A549 (cell line): ENCODE results near the gene BATF. TPM values are rescaled to one million over a fixed set of nuclear protein-coding genes. Genes with fewer than 3 reads are reported as not detected.

ENCODE experiments used
- ATAC-seq, 2 experiments: fragments of 200-7000 bp in 1 of 2; fragments of >200 bp in 1 of 2; cut with Nextera tagmentation in 1 of 2; cut with Tn5 transposase in 1 of 2; 3 replicates each; pipeline versions ENCODE4 v1.8.0 to v1.9.1; 2018 to 2020; ENCODE audit warnings: mild to moderate bottlenecking in 1 of 2, moderate library complexity in 1 of 2
- CTCF ChIA-PET: fragments of 300-600 bp; sonication (Branson Sonifier 250); formaldehyde crosslinking; extraction: SDS; loops from one replicate; lab custom pipeline; 2021; ENCODE audit warnings: antibody characterized with exemption, inconsistent platforms; lab: Yijun Ruan, JAX
- POLR2A ChIA-PET: fragments of 350-600 bp; formaldehyde crosslinking; extraction: SDS; loops from one replicate; lab custom pipeline; 2021; ENCODE audit warnings: antibody characterized with exemption, inconsistent platforms; lab: Yijun Ruan, JAX
- DNase-seq, 2 experiments: peaks; one replicate each; pipeline versions ENCODE4 v3.0.0 to v3.0.0-alpha.2; 2011 to 2016; ENCODE audit warnings: low read depth in 1 of 2, low spot score in 1 of 2
- FAIRE-seq: peaks from 2 replicates; lab custom pipeline; 2011; peaks lifted over from hg19 to GRCh38; lab: Jason Lieb, UNC
- H3K27ac ChIP-seq, 2 experiments: fragments of >200 bp; sonication (Bioruptor Twin); formaldehyde crosslinking; 3 replicates each; pipeline ENCODE4 v1.5.1; 2016 to 2017
- H3K4me1 ChIP-seq: fragments of >200 bp; sonication (Bioruptor Twin); formaldehyde crosslinking; 3 replicates; pipeline ENCODE4 v1.6.1; 2016
- H3K4me2 ChIP-seq: fragments of >200 bp; sonication (Bioruptor Twin); formaldehyde crosslinking; 3 replicates; pipeline ENCODE4 v1.6.1; 2016
- H3K4me3 ChIP-seq: fragments of >200 bp; sonication (Bioruptor Twin); formaldehyde crosslinking; 3 replicates; pipeline ENCODE4 v1.5.1; 2016
- H3K9me3 ChIP-seq: fragments of >200 bp; sonication (Bioruptor Twin); formaldehyde crosslinking; 3 replicates; pipeline ENCODE4 v1.6.1; 2016
- CBX2 ChIP-seq: fragments of 200-600 bp; sonication (generic); IDR thresholded peaks from 2 replicates; pipeline ENCODE4 v1.6.1; 2016; ENCODE audit warnings: low read depth, mild to moderate bottlenecking, borderline replicate concordance
- CBX8 ChIP-seq: fragments of 200-600 bp; sonication (generic); IDR thresholded peaks from 2 replicates; pipeline ENCODE4 v1.6.1; 2016
- CHD2 ChIP-seq: fragments of 150-350 bp; IDR thresholded peaks from 2 replicates; pipeline ENCODE4 v1.6.1; 2014; ENCODE audit warnings: low read length; ENCODE audit not compliant: partially characterized antibody
- CHD4 ChIP-seq: fragments of 200-600 bp; sonication (generic); IDR thresholded peaks from 2 replicates; pipeline ENCODE4 v1.6.1; 2016; ENCODE audit warnings: antibody characterized with exemption, mild to moderate bottlenecking, borderline replicate concordance
- CTCF ChIP-seq: fragments of >200 bp; sonication (Bioruptor Twin); formaldehyde crosslinking; IDR thresholded peaks from 3 replicates; pipeline ENCODE4 v1.5.1; 2016
- E2F6 ChIP-seq: IDR thresholded peaks from 2 replicates; pipeline ENCODE4 v1.6.1; 2012; ENCODE audit warnings: low read depth, borderline replicate concordance
- GATA3 ChIP-seq: IDR thresholded peaks from 2 replicates; pipeline ENCODE4 v1.6.1; 2012; ENCODE audit warnings: borderline replicate concordance
- JUNB ChIP-seq: fragments of >200 bp; sonication (Bioruptor Twin); formaldehyde crosslinking; IDR thresholded peaks from 2 replicates; pipeline ENCODE4 v1.6.1; 2016
- KDM1A ChIP-seq: fragments of 200-600 bp; sonication (generic); IDR thresholded peaks from 2 replicates; pipeline ENCODE4 v1.6.1; 2016; ENCODE audit warnings: low read depth, mild to moderate bottlenecking
- MAFK ChIP-seq: fragments of 450-650 bp; IDR thresholded peaks from 2 replicates; pipeline ENCODE4 v1.6.1; 2014; ENCODE audit not compliant: partially characterized antibody
- MAX ChIP-seq: IDR thresholded peaks from 2 replicates; pipeline ENCODE4 v1.6.1; 2012
- MYC ChIP-seq: IDR thresholded peaks from 2 replicates; pipeline ENCODE4 v1.6.1; 2012; ENCODE audit warnings: mild to moderate bottlenecking, inconsistent platforms, low read length, improper control_type of control experiment, borderline replicate concordance
- NPAS2 ChIP-seq: fragments of 250-450 bp; sonication (Bioruptor Pico); IDR thresholded peaks from 2 replicates; pipeline ENCODE4 v1.8.0; 2022; ENCODE audit warnings: mild to moderate bottlenecking, moderate library complexity, borderline replicate concordance
- NR3C1 ChIP-seq: fragments of >200 bp; sonication (Bioruptor Twin); formaldehyde crosslinking; IDR thresholded peaks from 3 replicates; pipeline ENCODE4 v1.6.1; 2017
- REST ChIP-seq: fragments of 200-600 bp; sonication (generic); IDR thresholded peaks from 2 replicates; pipeline ENCODE4 v1.6.1; 2016; ENCODE audit warnings: antibody characterized with exemption, mild to moderate bottlenecking, moderate library complexity
- SREBF2 ChIP-seq: fragments of 450-650 bp; IDR thresholded peaks from 2 replicates; pipeline ENCODE4 v1.6.1; 2014; ENCODE audit warnings: mild to moderate bottlenecking, moderate library complexity
- TP53 ChIP-seq: fragments of 250-450 bp; sonication (Bioruptor Pico); IDR thresholded peaks from 2 replicates; pipeline ENCODE4 v1.5.0; 2021; ENCODE audit warnings: mild to moderate bottlenecking, moderate library complexity
- ZNF302 ChIP-seq: fragments of 250-450 bp; sonication (Bioruptor Pico); IDR thresholded peaks from 2 replicates; pipeline ENCODE4 v1.9.0; 2021; ENCODE audit warnings: inconsistent platforms, mild to moderate bottlenecking, moderate library complexity
- WGBS: methylation state at CpG from one replicate; pipeline ENCODE4 v1.1.6; 2017; ENCODE audit errors: missing lambda C conversion rate; 5-methylcytosine and 5-hydroxymethylcytosine counted together
- polyA plus RNA-seq, 4 experiments: library from polyadenylated mRNA; depleted of rRNA in 3 of 4; stranded (reverse); fragments of >200 nt; fragmentation: RNase III in 1 of 4; extraction: RNeasy Plus Mini Kit Qiagen cat#74134 plus additional on column Dnase treatment in 1 of 4; gene quantifications; 2 replicates in 3 of 4; 3 replicates in 1 of 4; pipeline ENCODE4 v1.2.3, GENCODE V29; 2011 to 2017

BATF gene
- polyA plus RNA-seq, 2 of the 4 experiments (the other 2 are of a cell fraction) = not detected

GRCh38 chr14:75563931-75564330 is 41.7 kb downstream of the BATF start:
- Histone ChIP-seq H3K4me1 (peaks cover 24% of the 10 kb centered on the region), H3K9me3 (no peaks in the 10 kb centered on the region), H3K4me2 (no peak overlapping the region), H3K4me3 (no peak overlapping the region), H3K27ac (0 out of 6 replicates have a peak overlapping the region, but pooled peaks of 1 of the 2 experiments have one; percentile 8)
- no peak for ATAC-seq
- POLR2A ChIA-PET = no interaction called here
- TF ChIP-seq ZNF302 (CRISPR knock-in tag) (no peak), CHD4 (no peak), CBX8 (no peak), CTCF (no peak), TP53 (CRISPR knock-in tag) (no peak), NPAS2 (CRISPR knock-in tag) (no peak), REST (no peak), GATA3 (no peak), E2F6 (no peak), NR3C1 (no peak), CHD2 (no peak)
- WGBS = 57% methylated on average over 4 of the region's 4 CpGs
- CTCF ChIA-PET = interaction anchor here (0.9 to 6.4 kb wide), 8 partner anchors 11 to 257 kb away, joined by 3 to 197 read pairs (median 46); partner anchors contain the start of gene FLVCR2
- FAIRE-seq = no peak
- DNase-seq = no peak

- H3K4me1 ChIP-seq = peaks cover 13% of the 10 kb centered on the region
- TF ChIP-seq SREBF2 (no peak), MAFK (no peak), CBX8 (no peak), MYC (no peak), MAX (no peak)
- no peak overlapping the region for H3K4me2 ChIP-seq
- H3K4me3 ChIP-seq = no peak overlapping the region
- DNase-seq = no peak
- POLR2A ChIA-PET = no interaction called here
- no peak for FAIRE-seq
- CTCF ChIA-PET = interaction anchor here (6.1 kb wide), 1 partner anchor 10 kb away, joined by 143 read pairs; the partner anchor contains the start of gene FLVCR2
- H3K9me3 ChIP-seq = no peaks in the 10 kb centered on the region
- 0 out of 6 replicates have a peak overlapping the region, but pooled peaks of 1 of the 2 experiments have one; percentile 17 for H3K27ac ChIP-seq
- ATAC-seq = no peak
- WGBS = 71% methylated on average over 5 of the region's 5 CpGs
These were observed 42.8 kb downstream of the BATF start for GRCh38 chr14:75565056-75565455.

- no peak for DNase-seq
- H3K4me1 ChIP-seq = no peaks in the 10 kb centered on the region; the same call in 2 of the 3 replicates
- POLR2A ChIA-PET = no interaction called here
- H3K4me2 ChIP-seq = no peak overlapping the region
- CTCF ChIA-PET = interaction anchor here (0.9 to 4.4 kb wide), 5 partner anchors 11 to 258 kb away, joined by 3 to 40 read pairs (median 4); partner anchors contain the start of gene FLVCR2
- FAIRE-seq = no peak
- no peak overlapping the region for H3K27ac ChIP-seq
- TF ChIP-seq CBX2 (no peak), TP53 (CRISPR knock-in tag) (no peak), JUNB (no peak), KDM1A (no peak)
- 50% methylated on average over 4 of the region's 4 CpGs for WGBS
- H3K4me3 ChIP-seq = no peak overlapping the region
- no peaks in the 10 kb centered on the region for H3K9me3 ChIP-seq
- ATAC-seq = 0 out of 6 replicates have a peak, but pooled peaks of 1 of the 2 experiments have one; percentile 21
These were observed 44.1 kb downstream of the BATF start for GRCh38 chr14:75566321-75566720.
